HuH-7.5 (cell line): ENCODE data around the gene RET.

Experiments
- DNase-seq: peaks from one replicate; pipeline ENCODE4 v3.0.0; 2011; ENCODE audit warnings: low spot score

Gene RET

DNA sequence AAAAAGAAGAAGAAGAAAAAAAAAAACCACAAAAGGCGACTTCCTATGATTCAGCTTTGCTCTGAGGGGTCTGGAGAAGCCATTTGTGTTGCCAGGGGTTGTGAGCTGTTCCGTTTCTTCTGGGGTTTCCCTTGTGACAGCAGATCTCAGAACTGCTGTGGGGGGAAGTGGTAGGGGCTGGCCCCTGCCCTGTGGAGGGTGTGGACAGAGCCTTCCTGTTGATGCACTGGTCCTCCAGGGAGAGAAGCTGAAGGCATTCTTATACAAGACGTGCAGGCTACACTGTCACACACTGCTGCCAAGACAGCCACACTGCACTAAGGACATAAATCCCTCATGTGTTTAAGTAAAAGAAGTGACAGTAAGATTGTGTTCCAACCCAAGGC lies 44.1 kb downstream of the RET start:
- no peak for DNase-seq

DNA sequence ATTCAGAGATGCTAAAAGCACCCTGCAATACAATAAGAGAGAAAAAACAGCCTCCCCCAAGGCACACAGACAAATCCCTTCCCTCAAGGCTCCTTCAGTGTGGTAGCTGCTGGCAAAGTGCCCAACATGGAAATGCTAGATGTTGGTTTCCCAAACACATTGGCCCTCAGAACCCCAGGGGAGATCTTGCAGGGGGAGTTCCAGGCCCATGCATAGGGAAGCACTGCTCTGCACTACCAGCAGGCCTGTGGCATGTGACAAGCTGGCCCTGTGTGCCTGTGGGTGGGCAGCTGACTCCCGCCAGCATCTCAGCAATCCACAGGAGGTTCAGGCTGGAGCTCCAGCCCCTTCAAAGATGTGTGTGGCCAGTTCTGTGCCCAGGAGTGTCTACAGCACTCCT lies 44.6 kb downstream of the RET start:
- no peak for DNase-seq

DNA sequence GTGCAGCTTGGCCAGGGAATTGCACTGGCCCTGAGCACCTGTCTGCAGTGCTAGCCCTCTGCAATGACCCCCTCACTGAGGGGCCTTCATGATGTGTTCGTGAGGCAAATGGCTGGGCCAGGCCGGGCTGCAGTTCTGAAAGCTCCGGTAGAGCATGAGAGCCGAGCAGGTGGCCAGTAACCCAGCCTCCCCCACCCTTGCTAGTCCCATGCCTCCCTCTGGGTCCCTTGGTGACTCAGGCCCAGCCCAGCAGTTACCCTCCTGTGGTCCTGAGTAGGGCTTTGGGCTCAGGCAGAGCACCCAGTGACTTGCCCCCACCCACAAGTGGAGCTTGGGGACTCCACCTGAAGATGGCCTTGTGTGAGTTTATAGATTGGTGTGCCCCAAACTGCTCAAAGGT lies 45.2 kb downstream of the RET start:
- no peak for DNase-seq

DNA sequence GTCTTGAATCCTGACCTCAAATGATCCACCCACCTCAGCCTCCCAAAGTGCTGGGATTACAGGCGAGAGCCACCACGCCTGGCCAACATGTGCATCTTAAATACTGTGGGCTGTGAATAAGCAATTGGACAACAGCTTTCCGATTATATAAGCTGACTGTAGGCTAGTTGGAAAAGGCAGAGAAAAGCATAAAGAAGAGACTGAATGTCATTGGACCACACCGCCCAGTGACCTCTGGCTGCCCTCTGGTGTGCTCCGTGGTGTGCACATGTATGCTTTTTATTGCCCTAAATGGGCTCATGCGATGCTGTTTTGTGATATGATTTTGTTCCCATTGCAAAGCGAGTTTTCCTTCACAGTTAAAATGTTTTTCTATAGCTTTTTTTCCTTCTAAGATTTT lies 46.0 kb downstream of the RET start:
- DNase-seq, result no peak

DNA sequence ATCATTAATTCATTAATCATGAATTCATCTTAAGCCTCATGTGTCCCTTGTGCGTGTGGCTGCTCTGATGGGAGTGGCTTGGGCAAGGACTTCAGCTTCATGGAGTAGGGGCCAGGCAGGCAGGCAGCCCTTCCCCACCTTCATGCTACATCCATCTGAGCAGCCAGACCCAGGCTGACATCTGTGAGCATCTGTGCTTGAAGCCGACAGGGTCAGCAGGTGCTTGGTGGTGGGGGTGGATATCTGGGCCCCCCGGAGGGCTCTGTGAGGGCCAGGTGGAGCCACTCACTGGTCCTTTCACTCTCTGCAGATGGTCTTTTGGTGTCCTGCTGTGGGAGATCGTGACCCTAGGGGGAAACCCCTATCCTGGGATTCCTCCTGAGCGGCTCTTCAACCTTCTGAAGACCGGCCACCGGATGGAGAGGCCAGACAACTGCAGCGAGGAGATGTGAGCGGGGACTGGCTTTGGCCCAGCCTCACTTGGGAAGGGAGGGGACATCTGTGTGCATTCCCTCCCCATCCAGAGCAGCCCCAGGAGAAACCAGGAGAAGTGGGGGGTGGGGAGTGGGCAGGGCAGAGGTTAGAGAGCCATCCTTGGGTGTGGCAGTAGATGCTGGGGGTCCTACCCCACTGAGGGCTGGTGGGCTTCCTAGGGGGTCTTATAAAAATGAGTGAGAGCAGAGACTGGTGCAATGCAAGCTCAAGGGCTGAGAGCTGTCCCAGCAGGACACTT lies 46.7 kb downstream of the RET start:
- DNase-seq, result no peak

DNA sequence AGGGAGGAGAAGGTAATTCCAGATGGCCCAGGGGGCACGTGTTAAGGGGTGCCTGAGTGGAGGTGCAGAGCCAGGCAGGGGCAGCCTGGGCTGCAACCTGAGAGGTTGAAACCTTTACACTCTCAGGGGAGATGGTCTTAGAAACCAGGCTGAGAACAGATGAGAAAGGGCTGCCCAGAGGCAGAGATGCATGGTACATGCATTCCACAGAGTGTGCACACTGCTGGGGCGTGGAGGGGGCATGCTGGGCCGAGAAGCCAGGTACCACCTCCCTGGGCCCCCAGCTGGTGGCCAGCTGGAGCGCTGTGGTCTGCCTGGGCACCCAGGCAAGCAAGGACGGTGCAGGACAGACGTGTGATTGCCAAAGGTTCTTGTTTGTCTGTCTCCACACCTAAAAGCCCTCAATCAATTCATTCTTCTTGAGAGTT lies 47.2 kb downstream of the RET start:
- DNase-seq, result no peak

DNA sequence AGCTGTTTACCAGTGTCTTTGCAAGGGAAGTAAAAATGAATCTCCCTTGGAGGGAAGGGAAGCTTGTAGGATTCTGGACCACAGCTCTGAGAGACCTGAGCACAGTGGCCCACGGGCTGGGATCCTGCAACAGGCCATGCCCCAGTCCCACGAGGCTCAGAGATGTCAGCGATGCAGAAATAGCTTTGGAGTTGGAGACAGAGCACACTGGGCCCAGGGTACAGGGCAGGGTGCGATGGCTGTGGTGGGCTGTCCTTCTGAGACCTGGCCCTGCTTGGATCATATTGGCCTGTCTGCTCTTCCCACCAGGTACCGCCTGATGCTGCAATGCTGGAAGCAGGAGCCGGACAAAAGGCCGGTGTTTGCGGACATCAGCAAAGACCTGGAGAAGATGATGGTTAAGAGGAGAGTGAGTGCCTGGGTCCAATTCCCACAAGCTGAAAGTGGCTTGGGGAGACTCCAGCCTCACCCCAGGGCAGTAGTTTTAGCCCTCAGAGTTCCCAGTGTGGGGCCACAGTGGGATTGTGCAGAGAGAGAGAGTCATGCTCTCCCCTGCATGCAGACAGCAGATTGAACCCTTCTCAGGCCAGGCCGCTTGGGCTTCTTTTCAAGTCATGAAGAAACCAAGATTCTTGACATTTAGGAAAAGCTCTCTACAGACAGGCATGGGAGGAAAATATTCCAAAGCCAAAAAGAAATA lies 47.9 kb downstream of the RET start:
- no peak for DNase-seq

DNA sequence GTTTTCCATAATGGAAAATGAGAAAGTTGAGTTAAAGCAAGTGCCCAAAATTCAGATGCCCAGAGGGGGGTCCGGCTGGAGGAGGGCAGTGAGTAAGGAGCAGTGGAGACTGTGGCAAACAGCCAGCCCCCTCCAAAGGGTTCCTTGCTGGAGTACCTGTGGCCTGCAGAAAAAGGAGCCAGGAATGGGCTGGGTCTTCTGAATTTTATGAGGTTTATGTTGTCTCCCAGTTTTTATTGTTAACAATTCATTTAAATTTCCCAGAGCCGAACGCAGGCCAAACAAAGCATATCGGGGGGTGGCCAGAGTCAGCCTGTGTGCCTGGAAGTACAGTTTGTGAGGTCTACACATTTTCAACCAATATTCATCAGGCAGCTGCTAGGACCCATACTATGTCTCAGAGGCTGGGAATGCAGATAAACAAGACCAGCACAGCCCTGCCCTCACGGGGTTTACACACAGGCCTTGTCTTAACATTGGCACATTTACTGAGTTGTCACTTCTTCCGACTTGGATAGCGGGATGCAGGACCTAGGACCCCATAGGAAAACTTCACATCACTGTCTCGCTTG lies 48.5 kb downstream of the RET start:
- no peak for DNase-seq

DNA sequence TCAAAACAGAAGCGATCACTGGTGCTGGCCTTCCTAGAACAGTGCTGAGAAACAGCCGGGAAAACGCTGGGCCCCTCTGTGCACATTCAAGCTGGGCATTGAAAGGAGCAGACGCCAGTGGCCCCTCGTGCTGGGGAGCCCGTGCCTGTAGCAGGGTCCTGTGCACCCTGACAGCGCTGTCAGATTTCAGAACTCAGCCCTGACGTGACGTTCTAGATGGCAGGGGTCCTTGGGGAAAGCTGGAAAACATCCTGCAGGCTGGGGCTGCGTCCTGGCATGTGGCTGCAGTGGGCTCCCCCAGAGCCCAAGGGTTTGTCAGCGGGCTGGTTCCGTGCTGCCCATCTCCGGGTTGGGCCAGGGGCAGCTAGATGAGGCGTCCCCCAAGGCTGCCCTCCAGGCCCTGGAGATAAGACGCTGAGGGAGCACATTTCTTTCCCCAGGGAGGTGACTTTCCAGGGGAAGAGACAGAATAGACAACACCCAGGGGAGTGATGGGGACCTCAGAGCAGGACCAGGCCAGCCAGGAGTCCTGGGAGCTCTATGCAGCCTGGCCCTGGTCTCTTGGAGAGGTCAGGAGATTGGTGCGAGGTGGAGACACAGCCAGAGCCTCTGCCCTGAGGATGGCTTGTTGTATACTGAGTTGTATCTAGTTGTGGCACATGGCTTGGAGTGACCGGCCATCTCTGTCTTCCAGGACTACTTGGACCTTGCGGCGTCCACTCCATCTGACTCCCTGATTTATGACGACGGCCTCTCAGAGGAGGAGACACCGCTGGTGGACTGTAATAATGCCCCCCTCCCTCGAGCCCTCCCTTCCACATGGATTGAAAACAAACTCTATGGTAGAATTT lies 49.2 kb downstream of the RET start:
- no peak for DNase-seq

DNA sequence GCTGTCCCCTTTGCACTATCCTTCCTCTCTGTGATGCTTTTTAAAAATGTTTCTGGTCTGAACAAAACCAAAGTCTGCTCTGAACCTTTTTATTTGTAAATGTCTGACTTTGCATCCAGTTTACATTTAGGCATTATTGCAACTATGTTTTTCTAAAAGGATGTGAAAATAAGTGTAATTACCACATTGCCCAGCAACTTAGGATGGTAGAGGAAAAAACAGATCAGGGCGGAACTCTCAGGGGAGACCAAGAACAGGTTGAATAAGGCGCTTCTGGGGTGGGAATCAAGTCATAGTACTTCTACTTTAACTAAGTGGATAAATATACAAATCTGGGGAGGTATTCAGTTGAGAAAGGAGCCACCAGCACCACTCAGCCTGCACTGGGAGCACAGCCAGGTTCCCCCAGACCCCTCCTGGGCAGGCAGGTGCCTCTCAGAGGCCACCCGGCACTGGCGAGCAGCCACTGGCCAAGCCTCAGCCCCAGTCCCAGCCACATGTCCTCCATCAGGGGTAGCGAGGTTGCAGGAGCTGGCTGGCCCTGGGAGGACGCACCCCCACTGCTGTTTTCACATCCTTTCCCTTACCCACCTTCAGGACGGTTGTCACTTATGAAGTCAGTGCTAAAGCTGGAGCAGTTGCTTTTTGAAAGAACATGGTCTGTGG lies 50.0 kb downstream of the RET start:
- DNase-seq, result no peak

DNA sequence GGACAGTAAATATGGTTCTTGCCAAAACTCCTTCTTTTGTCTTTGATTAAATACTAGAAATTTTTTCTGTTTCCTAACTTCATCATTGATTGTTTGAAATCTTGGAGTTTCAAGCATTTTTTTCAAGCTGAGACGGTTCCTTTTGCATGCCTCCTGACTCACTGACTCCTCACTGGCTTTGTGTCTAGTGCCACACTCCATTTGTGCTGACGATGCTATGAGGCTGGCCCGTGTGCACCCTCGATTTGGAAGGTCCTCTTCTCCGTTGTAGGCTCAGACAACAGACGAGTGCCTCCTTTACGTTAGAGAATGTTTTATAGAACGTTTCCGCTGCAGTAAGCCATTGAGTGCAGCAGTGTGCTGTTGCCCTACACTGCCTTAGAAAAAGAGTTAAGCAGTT lies 50.6 kb downstream of the RET start:
- DNase-seq, result no peak

DNA sequence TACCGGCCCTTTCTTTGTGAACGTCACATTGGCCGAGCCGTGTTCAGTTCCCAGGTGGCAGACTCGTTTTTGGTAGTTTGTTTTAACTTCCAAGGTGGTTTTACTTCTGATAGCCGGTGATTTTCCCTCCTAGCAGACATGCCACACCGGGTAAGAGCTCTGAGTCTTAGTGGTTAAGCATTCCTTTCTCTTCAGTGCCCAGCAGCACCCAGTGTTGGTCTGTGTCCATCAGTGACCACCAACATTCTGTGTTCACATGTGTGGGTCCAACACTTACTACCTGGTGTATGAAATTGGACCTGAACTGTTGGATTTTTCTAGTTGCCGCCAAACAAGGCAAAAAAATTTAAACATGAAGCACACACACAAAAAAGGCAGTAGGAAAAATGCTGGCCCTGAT lies 51.5 kb downstream of the RET start:
- no peak for DNase-seq

DNA sequence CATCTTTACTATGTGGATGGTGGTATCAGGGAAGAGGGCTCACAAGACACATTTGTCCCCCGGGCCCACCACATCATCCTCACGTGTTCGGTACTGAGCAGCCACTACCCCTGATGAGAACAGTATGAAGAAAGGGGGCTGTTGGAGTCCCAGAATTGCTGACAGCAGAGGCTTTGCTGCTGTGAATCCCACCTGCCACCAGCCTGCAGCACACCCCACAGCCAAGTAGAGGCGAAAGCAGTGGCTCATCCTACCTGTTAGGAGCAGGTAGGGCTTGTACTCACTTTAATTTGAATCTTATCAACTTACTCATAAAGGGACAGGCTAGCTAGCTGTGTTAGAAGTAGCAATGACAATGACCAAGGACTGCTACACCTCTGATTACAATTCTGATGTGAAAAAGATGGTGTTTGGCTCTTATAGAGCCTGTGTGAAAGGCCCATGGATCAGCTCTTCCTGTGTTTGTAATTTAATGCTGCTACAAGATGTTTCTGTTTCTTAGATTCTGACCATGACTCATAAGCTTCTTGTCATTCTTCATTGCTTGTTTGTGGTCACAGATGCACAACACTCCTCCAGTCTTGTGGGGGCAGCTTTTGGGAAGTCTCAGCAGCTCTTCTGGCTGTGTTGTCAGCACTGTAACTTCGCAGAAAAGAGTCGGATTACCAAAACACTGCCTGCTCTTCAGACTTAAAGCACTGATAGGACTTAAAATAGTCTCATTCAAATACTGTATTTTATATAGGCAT lies 52.3 kb downstream of the RET start:
- DNase-seq, result no peak

DNA sequence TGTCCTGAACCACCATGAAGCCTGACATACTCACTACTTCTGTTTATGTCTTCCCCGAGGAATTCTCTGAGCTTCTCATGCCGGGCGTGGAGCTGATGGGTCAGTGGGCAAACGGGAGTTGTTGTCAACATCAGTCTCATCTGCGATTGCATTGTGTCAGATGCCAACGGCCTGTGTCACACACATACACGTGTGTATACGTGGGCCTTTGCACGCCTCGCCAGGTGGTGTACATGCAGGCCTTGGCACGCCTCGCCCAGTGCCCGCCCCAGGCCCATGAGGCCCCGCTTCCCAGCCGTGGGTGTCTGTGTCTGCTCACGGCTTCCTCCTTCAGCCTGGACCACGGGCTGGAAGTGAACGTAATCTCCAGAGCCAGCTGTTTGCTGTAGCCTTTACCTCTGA lies 53.9 kb downstream of the RET start:
- DNase-seq, result no peak

DNA sequence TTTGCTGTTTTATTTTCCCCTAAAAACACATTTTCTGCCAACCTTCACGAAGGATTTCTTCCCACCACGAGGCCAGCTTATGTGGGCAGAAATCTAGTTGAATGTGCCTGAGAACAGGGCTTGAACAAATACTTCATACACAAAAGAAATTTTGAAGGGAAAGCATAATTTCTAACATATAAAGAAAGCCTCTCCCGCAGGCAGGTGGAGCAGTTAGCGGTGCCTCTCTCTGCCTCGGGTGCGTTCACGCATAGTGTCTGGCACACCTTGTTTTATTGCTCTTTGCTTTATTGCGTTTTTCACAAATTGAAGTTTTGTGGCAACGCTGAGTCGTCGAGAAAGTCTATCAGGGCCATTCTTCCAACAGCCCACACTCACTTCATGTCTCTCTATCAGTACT lies 54.4 kb downstream of the RET start:
- no peak for DNase-seq

DNA sequence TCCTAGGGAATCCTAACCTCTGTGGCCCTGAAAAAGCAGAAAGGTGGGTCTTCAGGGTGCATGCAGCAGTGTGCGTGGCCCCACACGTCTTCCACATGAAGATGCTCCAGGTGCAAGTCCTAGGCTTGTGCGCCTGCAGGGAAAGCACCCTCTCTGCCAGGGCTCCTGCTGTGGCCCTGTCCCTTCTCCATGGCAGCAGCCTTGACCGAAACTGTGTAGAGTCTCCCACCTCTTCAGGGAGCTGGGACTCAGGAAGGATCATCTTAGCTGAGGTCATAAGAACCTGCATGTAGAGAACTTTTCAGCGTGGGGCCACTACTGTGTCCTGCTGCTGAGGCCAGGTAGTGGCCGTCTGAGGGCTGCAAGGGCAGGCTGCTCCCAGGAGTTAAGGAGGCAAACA lies 55.0 kb downstream of the RET start:
- DNase-seq, result no peak

DNA sequence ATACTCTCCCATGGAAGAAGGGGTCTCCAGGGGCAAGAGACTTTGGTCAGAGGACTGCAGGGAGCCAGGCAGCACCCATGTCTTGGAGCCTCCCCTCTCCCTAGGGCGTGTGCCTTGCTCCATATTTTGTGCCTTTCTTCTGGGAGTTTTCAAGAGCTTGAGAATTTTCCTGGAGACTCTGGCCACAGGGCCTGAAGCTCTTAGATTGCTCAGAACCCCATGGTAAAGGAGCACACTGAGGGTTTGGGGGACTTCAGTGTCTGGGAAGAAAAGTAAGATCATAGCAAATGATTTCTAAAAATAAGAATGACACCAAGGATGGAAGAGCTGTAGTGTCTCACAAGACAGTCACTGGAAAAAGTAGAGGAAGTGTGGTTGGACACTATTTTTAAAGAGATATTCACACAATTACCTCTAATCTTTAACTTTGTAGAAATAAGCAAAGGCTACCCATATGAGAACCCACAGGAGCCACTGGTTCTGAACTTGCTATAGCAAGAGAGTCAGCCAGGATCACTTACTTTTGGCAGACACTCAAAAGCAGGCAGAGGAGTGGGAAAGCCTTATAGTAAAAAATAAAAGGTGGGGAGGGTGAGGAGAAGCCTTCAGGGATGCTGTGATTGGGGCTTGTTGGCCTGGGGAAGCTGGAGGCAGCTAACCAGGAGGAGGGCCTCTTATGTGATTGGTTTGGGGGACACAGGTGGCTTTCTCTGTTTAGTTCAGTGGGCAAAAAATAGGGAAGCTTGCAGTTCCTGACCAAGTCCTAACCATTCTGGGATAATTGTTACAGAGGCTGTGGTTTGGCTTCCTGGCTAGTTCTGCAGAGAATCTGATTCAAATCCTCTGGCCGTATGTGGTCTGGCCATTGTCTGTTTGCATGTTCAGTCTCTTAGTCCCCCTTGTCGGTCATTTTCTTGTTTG lies 56.3 kb downstream of the RET start:
- DNase-seq, result no peak

DNA sequence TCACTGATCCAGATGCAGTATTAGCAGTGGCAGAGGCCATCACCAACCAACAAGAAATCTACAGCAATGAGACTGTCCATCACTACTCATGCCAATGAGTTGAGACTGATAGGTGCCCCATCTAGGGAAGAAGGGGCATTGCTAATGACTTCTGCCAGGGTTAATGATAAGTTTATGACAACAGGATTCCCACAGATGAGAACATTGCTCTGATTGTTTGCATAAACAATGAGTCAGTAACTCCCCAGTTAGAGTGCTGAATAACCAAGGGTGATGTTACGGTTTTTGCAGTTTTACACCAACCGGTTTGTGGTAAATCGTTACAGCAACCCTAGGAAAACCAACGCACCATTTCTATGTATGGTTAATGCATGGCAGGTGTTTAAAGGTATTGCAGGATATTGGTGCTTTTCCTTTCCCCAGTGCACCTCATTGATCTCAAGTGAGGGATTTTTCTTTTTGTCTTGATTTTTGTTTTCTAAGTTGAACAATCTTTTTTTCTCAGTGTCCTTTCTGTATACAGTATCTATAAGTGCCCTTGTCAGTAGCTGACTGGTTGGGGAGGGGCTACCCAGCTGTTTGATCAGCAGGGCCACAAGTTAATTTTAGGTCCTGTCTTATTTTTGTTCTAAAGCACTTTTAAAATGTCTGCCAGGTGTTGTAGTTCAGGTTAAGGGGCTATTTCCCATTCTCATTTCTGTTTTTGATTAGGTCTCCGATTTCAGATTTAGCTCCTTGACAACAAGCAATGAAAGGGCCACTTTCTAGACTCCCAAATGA lies 57.4 kb downstream of the RET start:
- no peak for DNase-seq

DNA sequence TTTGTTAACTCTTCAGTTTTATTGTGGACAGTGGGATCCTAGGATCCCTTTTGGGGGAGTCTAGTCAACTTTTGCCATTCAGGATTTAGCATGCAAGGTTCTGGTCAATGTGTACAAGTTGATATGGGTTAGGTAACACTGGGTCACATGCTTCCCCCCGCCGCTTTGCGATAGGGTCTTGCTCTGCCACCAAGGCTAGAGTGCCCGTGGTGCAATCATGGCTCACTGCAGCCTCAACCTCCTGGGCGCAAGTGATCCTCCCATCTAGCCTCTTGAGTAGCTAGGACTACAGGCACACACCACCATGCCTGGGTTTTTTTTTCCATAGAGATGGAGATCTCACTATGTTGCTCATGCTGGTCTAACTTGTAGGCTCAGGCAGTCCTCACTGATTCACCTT lies 58.2 kb downstream of the RET start:
- no peak for DNase-seq

DNA sequence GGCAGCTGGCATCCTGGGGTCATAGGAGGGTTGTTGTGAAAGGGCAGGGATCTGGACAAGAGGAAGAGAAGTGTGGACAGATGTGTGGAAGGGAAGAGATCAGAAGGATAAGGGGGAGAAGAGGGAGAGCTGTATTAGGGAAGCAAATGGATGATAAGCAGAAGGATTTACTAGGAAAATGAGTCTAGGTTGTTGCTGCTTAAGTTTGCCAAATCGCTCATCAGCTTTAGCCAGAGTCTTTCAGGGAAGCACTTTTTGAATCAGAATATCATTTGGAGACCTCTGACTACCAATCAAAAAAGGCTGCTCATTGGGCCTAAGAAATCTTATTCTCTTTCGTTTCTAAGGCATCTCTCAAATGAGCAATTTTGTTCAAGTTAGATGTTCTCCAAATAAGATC lies 58.8 kb downstream of the RET start:
- no peak for DNase-seq
